Osteocyte (in vitro differentiated cells): ENCODE results near the gene CHAD. TPM values are rescaled to one million over a fixed set of nuclear protein-coding genes. Genes with fewer than 3 reads are reported as not detected.

Experiments
- DNase-seq: peaks from one replicate; pipeline ENCODE4 v3.0.0; 2021; ENCODE audit warnings: mixed read lengths; ENCODE audit not compliant: unreplicated experiment; ENCODE audit errors: extremely low spot score
- H3K27ac Mint-ChIP-seq: one replicate; pipeline ENCODE4 v1.8.0; 2021; ENCODE audit warnings: mild to moderate bottlenecking, mixed read lengths; ENCODE audit not compliant: unreplicated experiment
- H3K27me3 Mint-ChIP-seq: one replicate; pipeline ENCODE4 v1.8.0; 2021; ENCODE audit warnings: mixed read lengths; ENCODE audit not compliant: unreplicated experiment
- H3K36me3 Mint-ChIP-seq: one replicate; pipeline ENCODE4 v1.8.0; 2021; ENCODE audit warnings: mixed read lengths; ENCODE audit not compliant: unreplicated experiment
- H3K4me1 Mint-ChIP-seq: one replicate; pipeline ENCODE4 v1.8.0; 2021; ENCODE audit warnings: mixed read lengths; ENCODE audit not compliant: unreplicated experiment
- H3K4me3 Mint-ChIP-seq: one replicate; pipeline ENCODE4 v1.8.0; 2021; ENCODE audit warnings: mild to moderate bottlenecking, moderate library complexity, mixed read lengths; ENCODE audit not compliant: unreplicated experiment
- H3K9me3 Mint-ChIP-seq: one replicate; pipeline ENCODE4 v1.8.0; 2021; ENCODE audit warnings: mixed read lengths; ENCODE audit not compliant: unreplicated experiment
- CTCF ChIP-seq: fragments of 200-600 bp; sonication (generic); IDR thresholded peaks from 2 replicates; pipeline ENCODE4 v1.5.0; 2021; ENCODE audit warnings: antibody characterized with exemption, mild to moderate bottlenecking, moderate library complexity
- total RNA-seq: library from RNA; stranded (reverse); gene quantifications from 2 replicates; pipeline ENCODE4 v1.2.1, GENCODE V29; 2021

CHAD gene
- total RNA-seq, 1 donor from 2014 or later: not detected

- Mint-ChIP-seq H3K4me3 (no peak overlapping the region), H3K4me1 (no peaks in the 10 kb centered on the region), H3K9me3 (no peaks in the 10 kb centered on the region), H3K27ac (no peak overlapping the region), H3K36me3 (no peaks in the 10 kb centered on the region), H3K27me3 (no peaks in the 10 kb centered on the region)
- TF ChIP-seq CTCF: no peak
- DNase-seq: no peak
These were observed 3.5 kb downstream of the CHAD start for GRCh38 chr17:50465171-50465570.

- DNase-seq: no peak
- no peak overlapping the region for H3K4me3 Mint-ChIP-seq
- TF ChIP-seq CTCF: no peak
- no peaks in the 10 kb centered on the region for H3K4me1 Mint-ChIP-seq
- H3K27me3 Mint-ChIP-seq: no peaks in the 10 kb centered on the region
- no peaks in the 10 kb centered on the region for H3K9me3 Mint-ChIP-seq
- H3K27ac Mint-ChIP-seq: no peak overlapping the region
- H3K36me3 Mint-ChIP-seq: no peaks in the 10 kb centered on the region
These were observed 3.9 kb downstream of the CHAD start for GRCh38 chr17:50464736-50465135.

GRCh38 chr17:50464121-50464520, 4.6 kb downstream of the CHAD start:
- no peak for DNase-seq
- no peak overlapping the region for H3K4me3 Mint-ChIP-seq
- no peaks in the 10 kb centered on the region for H3K27me3 Mint-ChIP-seq
- TF ChIP-seq CTCF: no peak
- H3K36me3 Mint-ChIP-seq: no peaks in the 10 kb centered on the region
- no peaks in the 10 kb centered on the region for H3K4me1 Mint-ChIP-seq
- no peak overlapping the region for H3K27ac Mint-ChIP-seq
- no peaks in the 10 kb centered on the region for H3K9me3 Mint-ChIP-seq

- H3K4me3 Mint-ChIP-seq: no peak overlapping the region
- H3K4me1 Mint-ChIP-seq: no peaks in the 10 kb centered on the region
- no peaks in the 10 kb centered on the region for H3K9me3 Mint-ChIP-seq
- TF ChIP-seq CTCF: no peak
- H3K27me3 Mint-ChIP-seq: no peaks in the 10 kb centered on the region
- H3K36me3 Mint-ChIP-seq: no peaks in the 10 kb centered on the region
- no peak overlapping the region for H3K27ac Mint-ChIP-seq
- no peak for DNase-seq
These were observed 6.2 kb downstream of the CHAD start for GRCh38 chr17:50462446-50462845.

GRCh38 chr17:50461550-50462132, 7.0 kb downstream of the CHAD start:
- H3K27ac Mint-ChIP-seq: no peak overlapping the region
- no peaks in the 10 kb centered on the region for H3K27me3 Mint-ChIP-seq
- no peaks in the 10 kb centered on the region for H3K4me1 Mint-ChIP-seq
- no peak for TF ChIP-seq CTCF
- no peak overlapping the region for H3K4me3 Mint-ChIP-seq
- no peaks in the 10 kb centered on the region for H3K9me3 Mint-ChIP-seq
- DNase-seq: no peak
- H3K36me3 Mint-ChIP-seq: no peaks in the 10 kb centered on the region
